ENCODE measurements around the gene MECP2.

Gene MECP2

DNA sequence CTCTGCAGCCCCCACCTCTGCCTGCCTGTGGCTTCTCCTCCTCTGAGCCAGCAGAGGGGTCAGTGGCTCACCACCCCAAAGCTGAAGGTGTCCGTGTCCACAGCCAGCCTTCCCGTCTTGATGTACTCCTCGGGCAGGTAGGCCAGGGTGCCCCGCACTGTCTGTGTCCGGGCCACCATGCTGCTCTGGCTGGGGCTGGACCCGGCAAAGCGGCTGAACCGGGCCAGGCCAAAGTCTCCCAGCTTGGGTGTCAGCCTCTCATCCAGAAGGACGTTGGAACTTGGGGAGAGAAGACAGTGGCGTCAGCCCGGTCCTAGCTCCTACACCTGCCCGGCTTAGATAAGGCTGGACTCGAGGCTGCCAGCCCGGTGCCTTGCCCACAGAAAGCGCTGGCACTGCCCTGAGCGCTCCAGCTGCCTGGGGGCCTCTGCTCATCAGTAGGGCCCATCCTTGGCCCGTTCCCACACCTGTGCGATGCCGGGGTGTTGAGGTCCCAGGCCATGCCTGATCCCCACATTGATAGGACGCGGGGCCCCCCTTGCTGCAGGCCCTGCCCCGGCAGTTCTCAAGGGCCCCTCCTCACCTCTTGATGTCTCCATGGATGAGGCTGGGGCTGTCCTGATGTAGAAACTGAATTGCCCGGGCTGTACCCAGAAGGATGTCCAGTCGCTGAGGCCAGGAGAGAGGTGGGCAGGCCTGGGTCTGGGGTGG is 81.0 kb downstream of the MECP2 start:
- Histone ChIP-seq H3K79me2 (ENCODE audit: insufficient read depth, low read depth) (peaks cover 36% of the 10 kb centered on the region), H3K4me2 (no peak overlapping the region; the same call in 1 of the 2 replicates), H2AFZ (ENCODE audit: low read depth) (no peak overlapping the region), H3K4me1 (ENCODE audit: low read depth, poor library complexity, severe bottlenecking) (peaks cover 21% of the 10 kb centered on the region), H3K4me3 (IDR thresholded peaks at IDR 0.05; ENCODE audit: insufficient read depth, low read depth, low read length) (no peak overlapping the region), H4K20me1 (ENCODE audit: insufficient read depth) (no peaks in the 10 kb centered on the region), H3K9ac (no peak overlapping the region), H3K27me3 (ENCODE audit: insufficient read depth, low read depth) (no peaks in the 10 kb centered on the region), H3K27ac (no peak overlapping the region), H3K36me3 (ENCODE audit: insufficient read depth) (0 out of 2 replicates have a peak, but pooled peaks cover 5% of the 10 kb centered on the region)
- TF ChIP-seq, protein P1, sequence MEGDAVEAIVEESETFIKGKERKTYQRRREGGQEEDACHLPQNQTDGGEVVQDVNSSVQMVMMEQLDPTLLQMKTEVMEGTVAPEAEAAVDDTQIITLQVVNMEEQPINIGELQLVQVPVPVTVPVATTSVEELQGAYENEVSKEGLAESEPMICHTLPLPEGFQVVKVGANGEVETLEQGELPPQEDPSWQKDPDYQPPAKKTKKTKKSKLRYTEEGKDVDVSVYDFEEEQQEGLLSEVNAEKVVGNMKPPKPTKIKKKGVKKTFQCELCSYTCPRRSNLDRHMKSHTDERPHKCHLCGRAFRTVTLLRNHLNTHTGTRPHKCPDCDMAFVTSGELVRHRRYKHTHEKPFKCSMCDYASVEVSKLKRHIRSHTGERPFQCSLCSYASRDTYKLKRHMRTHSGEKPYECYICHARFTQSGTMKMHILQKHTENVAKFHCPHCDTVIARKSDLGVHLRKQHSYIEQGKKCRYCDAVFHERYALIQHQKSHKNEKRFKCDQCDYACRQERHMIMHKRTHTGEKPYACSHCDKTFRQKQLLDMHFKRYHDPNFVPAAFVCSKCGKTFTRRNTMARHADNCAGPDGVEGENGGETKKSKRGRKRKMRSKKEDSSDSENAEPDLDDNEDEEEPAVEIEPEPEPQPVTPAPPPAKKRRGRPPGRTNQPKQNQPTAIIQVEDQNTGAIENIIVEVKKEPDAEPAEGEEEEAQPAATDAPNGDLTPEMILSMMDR (conservative IDR thresholded peaks at IDR 0.05; ENCODE audit: low read depth, low read length) = no peak

DNA sequence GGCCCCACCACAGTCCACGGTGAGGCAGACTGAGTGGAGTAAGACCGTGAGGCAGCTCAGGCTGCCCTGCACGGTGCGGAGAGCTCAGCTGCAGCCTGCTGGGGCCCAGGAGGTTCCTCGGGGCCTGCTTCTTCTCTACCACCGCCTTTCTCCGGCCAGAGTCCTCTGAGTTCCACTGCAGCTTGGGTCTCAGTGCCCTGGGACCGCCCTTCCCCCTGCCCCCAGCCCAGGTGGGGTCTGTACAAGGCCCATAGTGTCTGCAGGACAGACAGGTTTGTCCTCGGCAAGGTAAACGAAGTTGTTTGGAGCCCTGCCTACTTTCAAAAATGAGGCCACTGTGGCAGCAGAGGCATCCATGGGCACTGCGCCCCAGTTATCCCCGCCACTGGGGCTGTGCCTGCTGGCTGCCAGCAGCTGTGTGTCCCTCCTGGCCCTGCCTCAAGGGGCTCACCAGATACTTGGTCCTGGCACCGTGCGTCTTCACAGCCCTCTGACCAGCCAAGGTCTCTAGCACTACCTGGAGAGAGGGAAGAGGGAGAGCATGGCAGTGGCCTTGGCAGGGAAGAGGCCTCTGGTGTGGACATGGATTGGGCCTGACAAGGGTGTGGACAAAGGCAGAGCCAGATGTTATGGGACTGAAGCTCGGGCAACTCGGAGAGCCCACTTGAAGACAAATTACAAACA is 81.8 kb downstream of the MECP2 start:
- H3K9ac ChIP-seq = no peak overlapping the region
- H3K4me3 ChIP-seq (IDR thresholded peaks at IDR 0.05; ENCODE audit: insufficient read depth, low read depth, low read length) = no peak overlapping the region
- peaks cover 36% of the 10 kb centered on the region for H3K79me2 ChIP-seq (ENCODE audit: insufficient read depth, low read depth)
- H2AFZ ChIP-seq (ENCODE audit: low read depth) = no peak overlapping the region
- no peak overlapping the region for H3K4me2 ChIP-seq
- TF ChIP-seq, protein P1 (conservative IDR thresholded peaks at IDR 0.05; ENCODE audit: low read depth, low read length) = no peak
- H4K20me1 ChIP-seq (ENCODE audit: insufficient read depth) = no peaks in the 10 kb centered on the region
- H3K4me1 ChIP-seq (ENCODE audit: low read depth, poor library complexity, severe bottlenecking) = peaks cover 23% of the 10 kb centered on the region
- no peaks in the 10 kb centered on the region for H3K27me3 ChIP-seq (ENCODE audit: insufficient read depth, low read depth)
- 0 out of 2 replicates have a peak, but pooled peaks cover 5% of the 10 kb centered on the region for H3K36me3 ChIP-seq (ENCODE audit: insufficient read depth)
- H3K27ac ChIP-seq = no peak overlapping the region

DNA sequence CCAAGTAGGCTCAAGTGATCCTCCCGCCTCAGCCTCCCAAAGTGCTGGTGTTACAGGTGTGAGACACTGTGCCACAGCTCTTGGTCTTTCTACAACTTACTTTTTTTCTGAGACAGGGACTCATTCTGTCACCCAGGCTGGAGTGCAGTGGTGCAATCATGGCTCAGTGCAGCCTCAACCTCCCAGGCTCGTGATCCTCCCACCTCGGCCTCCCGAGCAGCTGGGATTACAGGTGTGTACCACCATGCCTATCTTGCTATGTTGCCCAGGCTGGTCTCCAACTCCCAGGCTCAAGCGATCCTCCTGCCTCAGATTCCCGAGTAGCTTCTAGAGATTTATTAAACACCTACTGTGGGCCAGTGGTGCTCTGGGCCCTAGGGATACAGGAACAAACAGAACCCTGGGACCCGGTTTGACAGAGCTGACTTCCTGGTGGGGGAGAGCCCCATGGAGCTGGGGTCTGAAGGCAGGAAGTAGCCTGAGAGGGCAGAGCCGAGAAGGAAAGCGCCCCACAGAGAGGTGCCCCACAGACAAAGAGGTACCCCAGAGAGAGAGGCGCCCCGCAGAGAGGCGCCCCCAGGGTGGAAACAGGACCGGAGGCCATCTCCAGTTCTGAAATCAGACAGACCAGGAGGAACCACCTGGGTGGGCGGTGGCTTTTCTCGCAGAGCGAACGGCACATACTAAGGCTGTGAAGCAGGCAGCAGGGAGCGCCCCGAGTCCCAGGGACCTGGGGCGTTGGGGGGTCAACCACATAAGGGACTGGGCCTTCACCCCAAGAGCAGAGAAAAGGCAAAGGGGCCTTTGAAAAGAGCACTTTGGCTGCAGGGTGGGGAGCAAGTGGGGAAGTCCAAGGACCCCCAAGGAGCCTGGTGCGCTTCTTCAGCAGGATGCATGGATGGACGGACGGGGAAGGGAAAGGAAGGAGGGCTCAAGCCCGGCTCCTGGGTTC is 82.8 kb downstream of the MECP2 start:
- H3K79me2 ChIP-seq (ENCODE audit: insufficient read depth, low read depth) = peaks cover 36% of the 10 kb centered on the region
- no peak overlapping the region for H3K4me2 ChIP-seq
- TF ChIP-seq, protein P1 (conservative IDR thresholded peaks at IDR 0.05; ENCODE audit: low read depth, low read length) = no peak
- H3K9ac ChIP-seq = no peak overlapping the region
- peaks cover 33% of the 10 kb centered on the region for H3K4me1 ChIP-seq (ENCODE audit: low read depth, poor library complexity, severe bottlenecking)
- H4K20me1 ChIP-seq (ENCODE audit: insufficient read depth) = no peaks in the 10 kb centered on the region
- no peaks in the 10 kb centered on the region for H3K27me3 ChIP-seq (ENCODE audit: insufficient read depth, low read depth)
- H3K27ac ChIP-seq = no peak overlapping the region
- H3K36me3 ChIP-seq (ENCODE audit: insufficient read depth) = 0 out of 2 replicates have a peak, but pooled peaks cover 5% of the 10 kb centered on the region
- no peak overlapping the region for H2AFZ ChIP-seq (ENCODE audit: low read depth)
- H3K4me3 ChIP-seq (IDR thresholded peaks at IDR 0.05; ENCODE audit: insufficient read depth, low read depth, low read length) = no peak overlapping the region

DNA sequence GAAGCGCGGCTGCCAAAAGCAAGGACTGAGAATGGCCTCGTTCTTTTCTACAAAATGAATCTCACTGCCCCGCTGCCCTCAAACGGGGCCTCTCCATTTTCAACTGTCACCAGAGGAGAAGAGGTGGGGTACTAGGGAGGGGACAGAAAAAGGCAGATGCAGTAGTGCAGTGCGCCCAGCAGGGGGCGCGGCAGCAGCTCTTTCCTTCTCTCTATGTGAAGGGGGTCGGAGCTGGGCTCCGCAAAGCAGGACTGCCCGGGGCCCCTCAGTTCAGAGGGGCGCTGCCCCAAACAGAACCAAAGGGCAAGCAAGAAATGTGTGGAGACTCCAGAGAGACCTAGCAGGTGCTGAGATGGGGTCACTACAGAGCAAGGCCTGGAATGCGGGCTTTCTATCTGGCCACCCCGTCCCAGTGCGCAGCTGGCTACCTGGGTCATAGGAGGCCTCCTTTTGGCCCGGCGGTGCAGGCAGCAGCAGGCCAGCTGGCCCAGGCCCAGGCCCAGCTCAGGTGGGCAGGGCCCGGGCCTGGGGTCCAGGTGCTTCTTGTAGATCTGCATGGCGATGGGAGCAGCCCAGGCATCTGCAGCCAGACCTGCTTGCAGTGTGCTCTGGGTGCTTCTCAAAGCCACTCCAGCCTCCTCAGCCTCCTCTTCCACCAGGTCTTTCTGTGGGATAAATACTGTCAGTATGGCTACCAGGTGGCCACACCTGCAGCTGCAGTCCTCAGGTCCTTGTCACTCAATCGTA is 83.7 kb downstream of the MECP2 start:
- H3K27ac ChIP-seq = no peak overlapping the region
- H3K79me2 ChIP-seq (ENCODE audit: insufficient read depth, low read depth) = peaks cover 29% of the 10 kb centered on the region
- H3K36me3 ChIP-seq (ENCODE audit: insufficient read depth) = 0 out of 2 replicates have a peak, but pooled peaks cover 5% of the 10 kb centered on the region
- H4K20me1 ChIP-seq (ENCODE audit: insufficient read depth) = no peaks in the 10 kb centered on the region
- H2AFZ ChIP-seq (ENCODE audit: low read depth) = no peak overlapping the region
- H3K4me3 ChIP-seq (IDR thresholded peaks at IDR 0.05; ENCODE audit: insufficient read depth, low read depth, low read length) = no peak overlapping the region
- no peak overlapping the region for H3K9ac ChIP-seq
- TF ChIP-seq, protein P1 (conservative IDR thresholded peaks at IDR 0.05; ENCODE audit: low read depth, low read length) = peak; percentile 88
- H3K4me1 ChIP-seq (ENCODE audit: low read depth, poor library complexity, severe bottlenecking) = peaks cover 42% of the 10 kb centered on the region
- no peak overlapping the region for H3K4me2 ChIP-seq
- no peaks in the 10 kb centered on the region for H3K27me3 ChIP-seq (ENCODE audit: insufficient read depth, low read depth)
